Endodermal cell (in vitro differentiated cells): ENCODE measurements around the gene ALPL. TPM values are rescaled to one million over a fixed set of nuclear protein-coding genes. Genes with fewer than 3 reads are reported as not detected.

Experiments used
- DNase-seq: peaks from one replicate; pipeline ENCODE4 v3.0.0-alpha.2; 2017
- H3K27ac ChIP-seq: 2 replicates; pipeline ENCODE4 v1.5.1; 2013; ENCODE audit warnings: mild to moderate bottlenecking, low read depth, low read length, moderate library complexity
- H3K27me3 ChIP-seq: 2 replicates; pipeline ENCODE4 v1.6.1; 2013; ENCODE audit warnings: mild to moderate bottlenecking, low read length, moderate library complexity; ENCODE audit not compliant: insufficient read depth, control insufficient read depth, poor library complexity, severe bottlenecking
- H3K36me3 ChIP-seq: 2 replicates; pipeline ENCODE4 v1.7.0; 2013; ENCODE audit warnings: mild to moderate bottlenecking, low read length, moderate library complexity; ENCODE audit not compliant: control insufficient read depth, insufficient read depth
- H3K4me1 ChIP-seq: one replicate; pipeline ENCODE4 v1.7.0; 2013; ENCODE audit warnings: low read length; ENCODE audit not compliant: control insufficient read depth, insufficient read depth
- H3K4me3 ChIP-seq: 2 replicates; pipeline ENCODE4 v1.5.1; 2013; ENCODE audit warnings: mild to moderate bottlenecking, low read length, moderate library complexity
- H3K9ac ChIP-seq: 2 replicates; pipeline ENCODE4 v1.6.1; 2013; ENCODE audit warnings: mild to moderate bottlenecking, low read length, moderate library complexity; ENCODE audit not compliant: poor library complexity, severe bottlenecking; ENCODE audit errors: extremely low read depth
- H3K9me3 ChIP-seq: 2 replicates; pipeline ENCODE4 v1.6.1; 2013; ENCODE audit warnings: mild to moderate bottlenecking, low read length, moderate library complexity; ENCODE audit not compliant: control insufficient read depth
- H3K27ac Mint-ChIP-seq: 2 replicates; pipeline ENCODE4 v1.8.0; 2020; ENCODE audit warnings: mixed read lengths
- H3K27me3 Mint-ChIP-seq: 2 replicates; pipeline ENCODE4 v1.8.0; 2021; ENCODE audit warnings: mild to moderate bottlenecking, mixed read lengths; ENCODE audit not compliant: insufficient read depth
- H3K36me3 Mint-ChIP-seq: 2 replicates; pipeline ENCODE4 v1.8.0; 2020; ENCODE audit warnings: low read depth, mixed read lengths
- H3K4me1 Mint-ChIP-seq: 2 replicates; pipeline ENCODE4 v1.8.0; 2020; ENCODE audit warnings: mixed read lengths
- H3K4me3 Mint-ChIP-seq: 2 replicates; pipeline ENCODE4 v1.8.0; 2020; ENCODE audit warnings: mild to moderate bottlenecking, moderate library complexity, mixed read lengths
- H3K9me3 Mint-ChIP-seq: 2 replicates; pipeline ENCODE4 v1.8.0; 2020; ENCODE audit warnings: mild to moderate bottlenecking, mixed read lengths
- CTCF ChIP-seq: fragments of 200-600 bp; sonication (generic); conservative IDR thresholded peaks from 2 replicates; pipeline ENCODE4 v1.5.0; 2021; ENCODE audit warnings: antibody characterized with exemption, mild to moderate bottlenecking
- WGBS, 2 experiments: methylation state at CpG; one replicate each; pipeline versions ENCODE4 v1.1.5 to v1.1.7; 2013; ENCODE audit warnings: missing lambda C conversion rate in 2 of 2, mixed read lengths in 1 of 2; ENCODE audit not compliant: insufficient coverage in 1 of 2, insufficient read length in 1 of 2; 5-methylcytosine and 5-hydroxymethylcytosine counted together
- total RNA-seq, 2 donors: library from RNA; stranded (reverse); fragmentation: NEBNext Ultra II Directional in 1 of 2; extraction: Animal tissue kit (Norgen Biotek cat#: 25700) in 1 of 2; gene quantifications; 2 replicates in 1 of 2; 3 replicates in 1 of 2; pipeline ENCODE4 v1.2.1, GENCODE V29; 2021

The ALPL gene
- total RNA-seq, 2 donors from 2014 or later = 94.8 to 117 TPM

- H3K36me3 Mint-ChIP-seq = no peaks in the 10 kb centered on the region
- peaks cover 6% of the 10 kb centered on the region for H3K4me1 Mint-ChIP-seq
- H3K9me3 ChIP-seq = no peaks in the 10 kb centered on the region
- H3K9me3 Mint-ChIP-seq = peaks cover 2% of the 10 kb centered on the region
- no peak overlapping the region for H3K4me3 Mint-ChIP-seq
- H3K27me3 Mint-ChIP-seq = no peaks in the 10 kb centered on the region
- no peak for TF ChIP-seq CTCF
- H3K36me3 ChIP-seq = no peaks in the 10 kb centered on the region
- 79 to 93% methylated on average over 3 of the region's 3 CpGs for WGBS, 2 experiments
- peaks cover 2% of the 10 kb centered on the region for H3K4me1 ChIP-seq
- H3K27me3 ChIP-seq = no peaks in the 10 kb centered on the region
- H3K27ac Mint-ChIP-seq = no peak overlapping the region
- no peak overlapping the region for H3K27ac ChIP-seq
- no peak overlapping the region for H3K4me3 ChIP-seq
- H3K9ac ChIP-seq = no peak overlapping the region
- DNase-seq = no peak
Observed at GRCh38 chr1:21579791-21580190, 70.6 kb downstream of the ALPL start.

GRCh38 chr1:21584096-21584495, 74.9 kb downstream of the ALPL start:
- Histone ChIP-seq H3K27ac (no peak overlapping the region), H3K4me1 (peaks cover 5% of the 10 kb centered on the region), H3K9me3 (no peaks in the 10 kb centered on the region), H3K36me3 (no peaks in the 10 kb centered on the region), H3K4me3 (no peak overlapping the region), H3K9ac (no peak overlapping the region), H3K27me3 (no peaks in the 10 kb centered on the region)
- Mint-ChIP-seq H3K36me3 (no peaks in the 10 kb centered on the region), H3K27me3 (peaks cover 6% of the 10 kb centered on the region), H3K4me3 (no peak overlapping the region), H3K4me1 (peaks cover 22% of the 10 kb centered on the region), H3K27ac (no peak overlapping the region), H3K9me3 (peaks cover 2% of the 10 kb centered on the region)
- no peak for TF ChIP-seq CTCF
- 71 to 76% methylated on average over 6 to 10 of the region's 10 CpGs for WGBS, 2 experiments
- DNase-seq = no peak

- Mint-ChIP-seq H3K27me3 (peaks cover 6% of the 10 kb centered on the region), H3K4me1 (peaks cover 22% of the 10 kb centered on the region), H3K4me3 (no peak overlapping the region), H3K9me3 (peaks cover 2% of the 10 kb centered on the region), H3K27ac (no peak overlapping the region), H3K36me3 (no peaks in the 10 kb centered on the region)
- no peak overlapping the region for H3K4me3 ChIP-seq
- H3K27ac ChIP-seq = no peak overlapping the region
- H3K36me3 ChIP-seq = no peaks in the 10 kb centered on the region
- H3K4me1 ChIP-seq = peaks cover 5% of the 10 kb centered on the region
- no peaks in the 10 kb centered on the region for H3K27me3 ChIP-seq
- H3K9ac ChIP-seq = no peak overlapping the region
- H3K9me3 ChIP-seq = no peaks in the 10 kb centered on the region
- no peak for DNase-seq
- WGBS, 2 experiments = 80 to 88% methylated on average over 7 to 9 of the region's 9 CpGs
- no peak for TF ChIP-seq CTCF
Observed at GRCh38 chr1:21585037-21585436, 75.8 kb downstream of the ALPL start.
